Activated naive CD8-positive, alpha-beta T cell (primary cell): ENCODE data around the gene SPPL3.

ENCODE experiments used
- H3K27ac Mint-ChIP-seq: one replicate; pipeline ENCODE4 v1.8.0; 2021; ENCODE audit warnings: mixed read lengths
- H3K27me3 Mint-ChIP-seq: one replicate; pipeline ENCODE4 v1.8.0; 2021; ENCODE audit warnings: mixed read lengths
- H3K36me3 Mint-ChIP-seq: one replicate; pipeline ENCODE4 v1.8.0; 2021; ENCODE audit warnings: mixed read lengths
- H3K4me1 Mint-ChIP-seq: one replicate; pipeline ENCODE4 v1.8.0; 2021; ENCODE audit warnings: low read depth, mixed read lengths
- H3K4me3 Mint-ChIP-seq: one replicate; pipeline ENCODE4 v1.8.0; 2021; ENCODE audit warnings: mild to moderate bottlenecking, mixed read lengths
- H3K9me3 Mint-ChIP-seq: one replicate; pipeline ENCODE4 v1.8.0; 2021; ENCODE audit warnings: low read depth, mixed read lengths

Gene SPPL3

GRCh38 chr12:120872487-120872886 is 31.7 kb downstream of the SPPL3 start:
- no peak overlapping the region for H3K27ac Mint-ChIP-seq

DNA sequence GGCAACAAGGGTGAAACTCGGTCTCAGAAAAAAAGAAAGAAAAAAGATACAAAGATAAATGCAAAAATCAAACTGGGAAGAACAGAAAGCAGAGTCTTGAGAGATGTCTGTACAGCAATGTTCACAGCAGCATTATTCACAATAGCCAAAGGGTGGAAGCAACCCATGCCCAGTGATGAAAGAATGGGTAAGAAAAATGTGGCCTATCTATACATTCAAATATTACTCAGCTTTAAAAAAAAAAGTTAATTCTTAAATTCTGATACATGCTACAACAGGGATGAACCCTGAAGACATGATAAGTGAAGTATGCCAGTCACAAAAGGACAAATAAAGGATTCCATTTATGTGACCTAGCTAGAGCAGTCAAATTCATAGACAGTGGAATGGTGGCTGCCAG is 33.7 kb downstream of the SPPL3 start:
- Mint-ChIP-seq H3K27ac (no peak overlapping the region), H3K4me3 (no peak overlapping the region), H3K4me1 (peaks cover 46% of the 10 kb centered on the region), H3K36me3 (no peaks in the 10 kb centered on the region), H3K27me3 (no peaks in the 10 kb centered on the region), H3K9me3 (no peaks in the 10 kb centered on the region)

More at GRCh38 chr12:120872487-120872886, 31.7 kb downstream of the SPPL3 start:
- Mint-ChIP-seq H3K4me1 (peaks cover 52% of the 10 kb centered on the region), H3K27me3 (no peaks in the 10 kb centered on the region), H3K36me3 (peaks cover 3% of the 10 kb centered on the region), H3K4me3 (no peak overlapping the region), H3K9me3 (no peaks in the 10 kb centered on the region)

- Mint-ChIP-seq H3K36me3 (no peaks in the 10 kb centered on the region), H3K9me3 (no peaks in the 10 kb centered on the region), H3K27ac (no peak overlapping the region), H3K4me1 (peaks cover 42% of the 10 kb centered on the region), H3K27me3 (no peaks in the 10 kb centered on the region), H3K4me3 (no peak overlapping the region)
Measured at GRCh38 chr12:120869376-120869775, 34.8 kb downstream of the SPPL3 start.

DNA sequence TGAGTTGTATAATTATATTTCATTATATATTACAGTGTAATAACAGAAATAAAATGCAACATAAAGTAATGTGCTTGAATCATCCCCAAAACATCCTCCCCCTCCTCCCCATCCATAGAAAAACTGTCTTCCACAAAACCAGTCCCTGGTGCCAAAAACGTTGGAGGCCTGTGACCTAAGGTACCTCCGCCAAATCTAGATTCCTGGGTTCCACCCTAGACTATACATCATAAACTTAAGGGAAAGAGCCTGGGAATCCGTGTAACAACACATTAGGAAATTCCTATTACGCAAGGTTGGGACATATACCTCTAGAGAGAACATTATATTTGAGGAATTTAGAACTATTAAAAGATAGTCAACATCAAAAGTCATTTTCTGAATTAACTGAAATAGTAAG is 38.0 kb downstream of the SPPL3 start:
- Mint-ChIP-seq H3K4me1 (peaks cover 41% of the 10 kb centered on the region), H3K27me3 (no peaks in the 10 kb centered on the region), H3K27ac (no peak overlapping the region), H3K9me3 (no peaks in the 10 kb centered on the region), H3K36me3 (no peaks in the 10 kb centered on the region), H3K4me3 (no peak overlapping the region)

GRCh38 chr12:120865098-120865497 is 39.1 kb downstream of the SPPL3 start:
- no peaks in the 10 kb centered on the region for H3K27me3 Mint-ChIP-seq
- H3K4me1 Mint-ChIP-seq: peaks cover 41% of the 10 kb centered on the region
- no peak overlapping the region for H3K4me3 Mint-ChIP-seq
- no peaks in the 10 kb centered on the region for H3K9me3 Mint-ChIP-seq
- H3K36me3 Mint-ChIP-seq: no peaks in the 10 kb centered on the region
- H3K27ac Mint-ChIP-seq: no peak overlapping the region

- Mint-ChIP-seq H3K9me3 (peaks cover 5% of the 10 kb centered on the region), H3K36me3 (peaks cover 7% of the 10 kb centered on the region), H3K4me1 (peaks cover 41% of the 10 kb centered on the region), H3K27me3 (no peaks in the 10 kb centered on the region), H3K4me3 (no peak overlapping the region), H3K27ac (no peak overlapping the region)
Measured at GRCh38 chr12:120862664-120863063, 41.5 kb downstream of the SPPL3 start.

- no peaks in the 10 kb centered on the region for H3K27me3 Mint-ChIP-seq
- no peak overlapping the region for H3K4me3 Mint-ChIP-seq
- H3K36me3 Mint-ChIP-seq: peaks cover 7% of the 10 kb centered on the region
- peaks cover 50% of the 10 kb centered on the region for H3K4me1 Mint-ChIP-seq
- peaks cover 5% of the 10 kb centered on the region for H3K9me3 Mint-ChIP-seq
- H3K27ac Mint-ChIP-seq: peak overlapping the region; percentile 72
Measured at GRCh38 chr12:120861074-120861795, 42.9 kb downstream of the SPPL3 start.

GRCh38 chr12:120858306-120859088 is 45.7 kb downstream of the SPPL3 start:
- Mint-ChIP-seq H3K27me3 (no peaks in the 10 kb centered on the region), H3K4me3 (no peak overlapping the region), H3K4me1 (peaks cover 58% of the 10 kb centered on the region), H3K27ac (no peak overlapping the region), H3K9me3 (peaks cover 5% of the 10 kb centered on the region), H3K36me3 (peaks cover 7% of the 10 kb centered on the region)

- Mint-ChIP-seq H3K9me3 (peaks cover 5% of the 10 kb centered on the region), H3K4me1 (peaks cover 59% of the 10 kb centered on the region), H3K36me3 (peaks cover 7% of the 10 kb centered on the region), H3K27me3 (no peaks in the 10 kb centered on the region), H3K27ac (peak overlapping the region; percentile 51), H3K4me3 (peak overlapping the region; percentile 52)
Measured at GRCh38 chr12:120856980-120857379, 47.2 kb downstream of the SPPL3 start.

DNA sequence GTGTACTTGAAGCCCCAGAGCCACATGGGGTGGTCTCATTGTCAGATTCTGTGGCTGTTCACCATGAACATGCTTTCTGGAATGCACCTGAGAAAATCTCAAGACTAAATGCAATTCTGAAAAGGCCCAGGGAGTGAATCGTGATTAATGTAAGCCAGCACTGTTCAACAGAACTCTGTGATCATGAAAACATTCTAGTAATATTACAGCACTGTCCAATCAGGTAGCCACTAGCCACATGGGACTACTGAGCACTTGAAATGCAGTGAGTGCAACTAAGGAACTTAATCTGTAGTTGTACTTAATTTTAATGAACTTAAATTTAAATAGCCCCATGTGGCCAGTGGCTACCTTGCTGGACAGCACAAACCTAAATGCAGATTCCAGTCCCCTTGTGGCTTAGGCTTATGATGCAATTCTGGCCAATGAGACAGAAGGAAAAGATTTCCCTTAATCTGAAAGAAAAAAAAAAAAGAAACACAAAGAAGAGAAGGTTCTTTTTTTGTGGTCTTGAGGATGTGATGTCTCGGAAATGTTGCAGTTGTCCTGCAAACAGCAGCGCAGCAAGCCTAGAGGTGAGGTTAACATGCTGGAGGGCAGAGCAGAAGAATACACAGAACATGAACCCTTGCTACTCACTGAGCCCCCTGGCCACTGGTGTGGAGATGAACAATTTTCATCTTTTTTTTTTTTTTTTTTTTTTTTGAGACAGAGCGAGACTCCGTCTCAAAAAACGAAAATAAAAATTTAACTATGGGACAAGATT is 48.2 kb downstream of the SPPL3 start:
- Mint-ChIP-seq H3K36me3 (peaks cover 7% of the 10 kb centered on the region), H3K27ac (no peak overlapping the region), H3K27me3 (no peaks in the 10 kb centered on the region), H3K9me3 (peaks cover 5% of the 10 kb centered on the region), H3K4me3 (no peak overlapping the region), H3K4me1 (peaks cover 62% of the 10 kb centered on the region)

DNA sequence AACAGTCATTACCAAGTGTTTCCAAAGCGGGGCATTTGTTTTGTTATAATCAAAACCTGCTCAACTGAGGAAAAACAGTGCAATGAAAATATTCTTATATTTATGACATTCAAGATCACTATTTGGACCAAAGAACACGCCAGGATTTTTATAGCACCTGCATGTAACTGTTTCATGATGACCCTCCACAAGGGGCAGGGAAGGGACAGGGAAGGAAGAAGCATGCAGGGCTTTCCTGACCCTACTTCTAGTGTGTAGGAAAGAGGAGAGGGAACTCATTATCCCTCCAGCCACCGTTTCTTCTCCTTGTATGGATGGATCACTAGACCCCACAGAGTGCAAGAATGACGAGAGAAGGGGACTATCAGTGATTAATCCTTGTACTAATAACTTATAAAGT is 49.4 kb downstream of the SPPL3 start:
- Mint-ChIP-seq H3K9me3 (peaks cover 5% of the 10 kb centered on the region), H3K27me3 (no peaks in the 10 kb centered on the region), H3K27ac (no peak overlapping the region), H3K4me1 (peaks cover 69% of the 10 kb centered on the region), H3K36me3 (peaks cover 7% of the 10 kb centered on the region), H3K4me3 (no peak overlapping the region)

DNA sequence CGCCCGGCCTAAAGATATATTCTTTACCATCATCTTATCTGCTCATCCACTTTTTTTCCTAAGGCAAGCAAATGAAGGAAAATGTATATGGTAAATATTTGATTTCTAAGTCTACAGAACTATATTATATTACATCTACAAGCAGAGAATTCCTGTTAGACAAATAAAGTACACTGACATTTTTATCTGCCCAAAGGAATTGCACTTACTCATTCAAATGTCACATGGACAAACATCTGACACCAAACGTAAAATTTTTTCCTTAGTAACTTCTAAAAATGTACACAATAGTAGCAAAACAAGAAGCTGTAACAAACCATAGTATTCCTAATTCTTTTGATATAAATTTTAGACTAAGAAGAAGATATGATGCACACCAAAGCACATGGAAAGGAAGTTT is 51.0 kb downstream of the SPPL3 start:
- H3K4me1 Mint-ChIP-seq: peaks cover 75% of the 10 kb centered on the region
- H3K36me3 Mint-ChIP-seq: no peaks in the 10 kb centered on the region
- no peak overlapping the region for H3K27ac Mint-ChIP-seq
- no peak overlapping the region for H3K4me3 Mint-ChIP-seq
- no peaks in the 10 kb centered on the region for H3K9me3 Mint-ChIP-seq
- H3K27me3 Mint-ChIP-seq: no peaks in the 10 kb centered on the region

- H3K27ac Mint-ChIP-seq: no peak overlapping the region
- H3K4me1 Mint-ChIP-seq: peaks cover 76% of the 10 kb centered on the region
- H3K27me3 Mint-ChIP-seq: no peaks in the 10 kb centered on the region
- H3K9me3 Mint-ChIP-seq: no peaks in the 10 kb centered on the region
- H3K36me3 Mint-ChIP-seq: no peaks in the 10 kb centered on the region
- H3K4me3 Mint-ChIP-seq: no peak overlapping the region
Measured at GRCh38 chr12:120851944-120852343, 52.2 kb downstream of the SPPL3 start.

DNA sequence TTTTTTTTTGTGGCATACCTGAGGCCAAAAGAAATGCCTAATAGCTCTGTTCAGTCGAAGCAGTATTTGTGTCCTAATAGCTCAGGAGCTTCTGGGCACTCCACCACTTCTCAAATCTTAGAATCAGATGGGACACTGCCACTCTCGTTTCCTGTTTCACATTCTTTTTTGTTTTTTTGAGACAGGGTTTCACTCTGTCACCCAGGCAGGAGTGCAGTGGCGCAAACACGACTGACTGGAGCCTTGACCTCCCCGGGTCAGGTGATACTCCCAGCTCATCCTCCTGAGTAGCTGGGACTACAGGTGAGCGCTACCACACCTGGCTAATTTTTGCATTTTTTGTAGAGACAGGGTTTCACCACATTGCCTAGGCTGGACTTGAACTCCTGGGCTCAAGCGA is 52.7 kb downstream of the SPPL3 start:
- H3K36me3 Mint-ChIP-seq: no peaks in the 10 kb centered on the region
- H3K27me3 Mint-ChIP-seq: no peaks in the 10 kb centered on the region
- H3K4me3 Mint-ChIP-seq: no peak overlapping the region
- no peak overlapping the region for H3K27ac Mint-ChIP-seq
- no peaks in the 10 kb centered on the region for H3K9me3 Mint-ChIP-seq
- peaks cover 74% of the 10 kb centered on the region for H3K4me1 Mint-ChIP-seq

DNA sequence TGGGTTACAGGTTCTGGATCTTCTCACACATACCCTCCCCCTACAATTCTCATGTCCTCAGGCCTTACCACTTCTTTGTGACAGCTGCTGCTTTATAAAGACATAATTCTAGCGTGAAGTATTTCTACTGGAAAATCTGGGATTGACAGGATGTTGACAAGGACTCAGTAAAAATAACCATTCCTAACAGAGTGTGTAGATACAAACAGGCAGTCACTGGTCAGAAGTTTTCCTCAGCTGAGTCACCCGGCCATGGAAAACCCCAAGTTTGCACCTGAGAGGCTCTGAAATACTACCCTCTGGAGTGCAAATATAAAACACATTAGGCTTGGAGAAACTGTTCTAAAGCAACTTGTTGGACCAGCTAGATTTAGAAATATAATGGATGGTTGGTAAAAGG is 54.4 kb downstream of the SPPL3 start:
- no peak overlapping the region for H3K27ac Mint-ChIP-seq
- no peak overlapping the region for H3K4me3 Mint-ChIP-seq
- no peaks in the 10 kb centered on the region for H3K36me3 Mint-ChIP-seq
- H3K27me3 Mint-ChIP-seq: no peaks in the 10 kb centered on the region
- H3K9me3 Mint-ChIP-seq: no peaks in the 10 kb centered on the region
- peaks cover 73% of the 10 kb centered on the region for H3K4me1 Mint-ChIP-seq
